Colonic mucosa (tissue), 4 donors: ENCODE measurements around the gene SLC2A2. TPM values are rescaled to one million over a fixed set of nuclear protein-coding genes. Genes with fewer than 3 reads are reported as not detected.
A peak's percentile ranks its signal among the peaks of the same experiment; 100 is the strongest.

Experiments
- DNase-seq: peaks from one replicate; pipeline ENCODE4 v3.0.0-alpha.2; 2020
- H3K27ac ChIP-seq: fragments of 200-600 bp; one replicate; pipeline ENCODE4 v1.8.0; 2021
- H3K27me3 ChIP-seq: fragments of 200-600 bp; one replicate; pipeline ENCODE4 v1.8.0; 2021
- H3K36me3 ChIP-seq: fragments of 200-600 bp; one replicate; pipeline ENCODE4 v1.8.0; 2021
- H3K4me1 ChIP-seq: fragments of 200-600 bp; one replicate; pipeline ENCODE4 v1.8.0; 2021; ENCODE audit warnings: mild to moderate bottlenecking
- H3K4me3 ChIP-seq: fragments of 200-600 bp; one replicate; pipeline ENCODE4 v1.8.0; 2021
- H3K9ac ChIP-seq, 2 donors: one replicate each; pipeline ENCODE4 v1.7.0; 2013; ENCODE audit warnings: control low read depth in 2 of 2, low read depth in 2 of 2, low read length in 2 of 2
- H3K9me3 ChIP-seq: fragments of 200-600 bp; one replicate; pipeline ENCODE4 v1.8.0; 2021
- CTCF ChIP-seq: fragments of 200-600 bp; IDR thresholded peaks from one replicate; pipeline ENCODE4 v1.8.0; 2022; ENCODE audit warnings: antibody characterized with exemption, mild to moderate bottlenecking
- intact Hi-C: fragments of 100-400 bp; cut with DNase I; formaldehyde crosslinking; loops from one replicate; pipeline ENCODE4 v1.14.1; 2022
- total RNA-seq, 2 donors: library from RNA; stranded (reverse); fragmentation: NEBNext Ultra II Directional in 1 of 2; extraction: Animal tissue kit (Norgen Biotek cat#: 25700) in 1 of 2; gene quantifications; one replicate each; pipeline ENCODE4 v1.2.1, GENCODE V29; 2021
- donor health status: healthy.
- donor health status: DM: no; HTN: no; CAD: no.
- donor health status: DM: no; HTN: no; CAD: no.

SLC2A2 gene
- total RNA-seq, 2 donors from 2014 or later: 0.08 to 0.27 TPM

DNA sequence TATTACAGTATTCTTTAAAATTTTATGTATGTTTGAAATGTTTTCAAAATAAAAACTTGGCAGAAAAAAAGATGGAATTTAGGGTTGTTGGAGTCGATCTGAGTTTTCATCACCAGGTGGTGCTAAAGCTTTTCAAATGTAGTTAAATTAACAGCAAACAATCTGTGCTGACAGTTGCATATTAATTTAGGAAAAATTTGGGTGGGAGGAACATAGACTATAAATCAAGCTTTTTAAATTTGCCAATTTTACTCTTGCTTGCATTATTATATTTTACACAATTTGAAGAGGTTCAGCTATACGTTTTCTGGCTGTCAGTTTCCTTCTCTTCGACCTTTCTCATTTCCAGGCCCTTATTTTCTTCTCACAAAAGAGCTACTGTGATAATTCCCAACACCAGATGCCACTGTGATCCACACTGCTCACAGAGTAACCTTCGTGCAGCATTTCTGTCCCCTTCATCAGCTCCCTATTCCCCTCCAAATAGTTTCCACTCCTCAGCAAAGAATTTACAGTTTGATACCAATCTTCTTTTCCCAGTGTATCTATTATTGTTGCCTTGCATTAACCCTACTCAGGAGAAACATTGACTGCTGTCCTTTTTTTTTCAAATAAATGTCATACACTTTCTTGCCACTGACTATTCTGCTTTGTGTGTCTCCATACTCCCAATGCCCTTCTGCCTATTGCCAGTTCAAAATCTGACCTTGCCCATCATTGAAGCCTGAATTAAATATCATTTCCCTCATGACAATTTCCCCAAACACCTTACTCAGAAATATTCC is 64.7 kb downstream of the SLC2A2 start:
- Histone ChIP-seq H3K27ac (no peak overlapping the region), H3K36me3 (no peaks in the 10 kb centered on the region), H3K9me3 (no peaks in the 10 kb centered on the region), H3K27me3 (no peaks in the 10 kb centered on the region), H3K9ac (no peak overlapping the region), H3K4me3 (no peak overlapping the region), H3K4me1 (no peaks in the 10 kb centered on the region)
- peak; percentile 41 for TF ChIP-seq CTCF
- DNase-seq: peak; percentile 27
- intact Hi-C loops: loop anchor here (5.0 kb wide), 2 partner anchors 220 to 605 kb away; no protein-coding TSS in a partner anchor

DNA sequence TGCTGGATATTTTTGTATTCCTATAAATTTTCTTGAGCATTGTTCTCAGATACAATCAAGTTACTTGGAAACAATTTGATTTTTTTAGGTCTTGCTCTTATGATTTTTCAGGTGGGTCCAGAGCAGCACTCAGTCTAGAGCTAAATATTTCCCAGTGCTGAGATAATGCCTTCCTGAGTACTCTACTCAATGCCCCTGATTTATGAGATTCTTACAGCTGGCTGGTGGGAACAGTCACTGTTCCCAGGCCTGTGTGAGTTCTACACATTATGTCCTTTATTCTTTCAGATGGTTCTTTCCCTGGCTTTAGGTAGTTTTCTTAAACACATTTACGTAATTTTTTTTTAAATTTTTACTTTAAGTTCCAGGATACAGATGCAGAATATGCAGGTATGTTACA is 67.1 kb downstream of the SLC2A2 start:
- no peak for TF ChIP-seq CTCF
- no peaks in the 10 kb centered on the region for H3K4me1 ChIP-seq
- no peaks in the 10 kb centered on the region for H3K9me3 ChIP-seq
- no peaks in the 10 kb centered on the region for H3K36me3 ChIP-seq
- H3K27me3 ChIP-seq: no peaks in the 10 kb centered on the region
- H3K9ac ChIP-seq: no peak overlapping the region
- DNase-seq: no peak
- no peak overlapping the region for H3K27ac ChIP-seq
- intact Hi-C loops: no loop called here
- H3K4me3 ChIP-seq: no peak overlapping the region

DNA sequence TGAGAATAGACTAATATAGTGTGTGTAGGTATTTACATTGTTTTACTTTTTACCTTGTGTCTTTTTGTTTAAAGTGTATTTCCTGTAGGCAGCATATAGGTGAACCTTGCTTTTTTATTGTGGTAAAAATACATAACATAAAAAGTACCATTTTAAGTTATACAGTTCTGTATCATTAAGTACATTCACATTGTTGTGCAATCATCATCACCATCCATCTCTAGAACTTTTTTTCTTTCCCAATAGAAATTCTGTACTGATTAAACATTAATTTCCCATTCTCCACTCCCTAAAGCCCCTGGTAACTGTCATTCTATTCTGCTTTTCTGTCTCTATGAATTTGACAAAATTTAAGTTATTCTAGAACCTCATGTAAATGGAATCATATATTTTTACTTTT is 69.9 kb downstream of the SLC2A2 start:
- Histone ChIP-seq H3K36me3 (no peaks in the 10 kb centered on the region), H3K9ac (no peak overlapping the region), H3K9me3 (no peaks in the 10 kb centered on the region), H3K4me3 (no peak overlapping the region), H3K4me1 (no peaks in the 10 kb centered on the region), H3K27me3 (no peaks in the 10 kb centered on the region), H3K27ac (no peak overlapping the region)
- no peak for TF ChIP-seq CTCF
- intact Hi-C loops: no loop called here
- DNase-seq: no peak

DNA sequence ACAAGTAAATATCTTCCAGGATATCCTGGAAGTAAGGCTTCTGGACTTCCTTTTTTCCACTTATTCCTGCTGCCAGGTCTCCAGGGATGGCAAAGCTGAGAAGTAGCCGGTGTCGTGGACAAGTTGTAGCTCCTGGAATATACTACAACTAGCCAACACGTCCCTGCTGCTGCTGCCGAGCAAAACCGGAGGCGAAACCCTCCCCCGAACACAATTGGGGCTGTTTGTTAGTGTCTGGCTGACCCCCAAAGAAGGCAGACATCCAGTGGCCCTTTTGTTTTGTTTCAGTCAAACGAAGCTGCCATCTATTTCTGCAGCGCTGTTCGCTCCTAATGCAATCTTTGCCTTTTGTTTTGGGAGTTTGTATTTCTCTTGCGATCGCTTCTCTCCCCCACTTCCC is 72.8 kb downstream of the SLC2A2 start:
- DNase-seq: no peak
- Histone ChIP-seq H3K4me1 (no peaks in the 10 kb centered on the region), H3K36me3 (no peaks in the 10 kb centered on the region), H3K27me3 (no peaks in the 10 kb centered on the region), H3K9ac (no peak overlapping the region), H3K4me3 (no peak overlapping the region), H3K9me3 (no peaks in the 10 kb centered on the region), H3K27ac (no peak overlapping the region)
- intact Hi-C loops: no loop called here
- TF ChIP-seq CTCF: no peak

- Histone ChIP-seq H3K9me3 (no peaks in the 10 kb centered on the region), H3K27me3 (no peaks in the 10 kb centered on the region), H3K36me3 (no peaks in the 10 kb centered on the region), H3K4me3 (no peak overlapping the region), H3K4me1 (no peaks in the 10 kb centered on the region), H3K9ac (no peak overlapping the region), H3K27ac (no peak overlapping the region)
- no peak for TF ChIP-seq CTCF
- intact Hi-C loops: no loop called here
- no peak for DNase-seq
Observed at GRCh38 chr3:170953229-170953628, 73.3 kb downstream of the SLC2A2 start.
